GM21528 (cell line): ENCODE results near the gene POT1.

Experiments used
- ATAC-seq: cut with Tn5 transposase; IDR thresholded peaks from one replicate; pipeline ENCODE4 v1.9.1; 2021; ENCODE audit warnings: mild to moderate bottlenecking, moderate library complexity; ENCODE audit not compliant: unreplicated experiment, low FRiP score

The POT1 gene

GRCh38 chr7:124813994-124814798 is 115.4 kb downstream of the POT1 start:
- no peak for ATAC-seq

- ATAC-seq = no peak
These were observed 116.9 kb downstream of the POT1 start for GRCh38 chr7:124812764-124813163.

- ATAC-seq = no peak
These were observed 118.3 kb downstream of the POT1 start for GRCh38 chr7:124811341-124811740.

GRCh38 chr7:124810605-124811004 is 119.0 kb downstream of the POT1 start:
- no peak for ATAC-seq

GRCh38 chr7:124808206-124808605 is 121.4 kb downstream of the POT1 start:
- no peak for ATAC-seq

- ATAC-seq = no peak
These were observed 128.2 kb downstream of the POT1 start for GRCh38 chr7:124801330-124801895.

GRCh38 chr7:124800386-124800785 is 129.2 kb downstream of the POT1 start:
- no peak for ATAC-seq

- no peak for ATAC-seq
These were observed 130.2 kb downstream of the POT1 start for GRCh38 chr7:124799448-124799847.

- ATAC-seq = no peak
These were observed 132.9 kb downstream of the POT1 start for GRCh38 chr7:124796771-124797170.

GRCh38 chr7:124792696-124793095 is 136.9 kb downstream of the POT1 start:
- no peak for ATAC-seq

GRCh38 chr7:124792002-124792401 is 137.6 kb downstream of the POT1 start:
- ATAC-seq = no peak

- no peak for ATAC-seq
These were observed 138.2 kb downstream of the POT1 start for GRCh38 chr7:124791426-124791825.

- no peak for ATAC-seq
These were observed 139.0 kb downstream of the POT1 start for GRCh38 chr7:124790645-124791044.

- no peak for ATAC-seq
These were observed 143.6 kb downstream of the POT1 start for GRCh38 chr7:124785994-124786393.

- peak; percentile 93 for ATAC-seq
These were observed 144.5 kb downstream of the POT1 start for GRCh38 chr7:124784879-124785818.

GRCh38 chr7:124783271-124783670 is 146.4 kb downstream of the POT1 start:
- no peak for ATAC-seq

GRCh38 chr7:124781907-124782734 is 147.5 kb downstream of the POT1 start:
- no peak for ATAC-seq

- ATAC-seq = no peak
These were observed 148.2 kb downstream of the POT1 start for GRCh38 chr7:124781418-124781817.

- ATAC-seq = no peak
These were observed 149.0 kb downstream of the POT1 start for GRCh38 chr7:124780608-124781007.

- ATAC-seq = no peak
These were observed 149.6 kb downstream of the POT1 start for GRCh38 chr7:124780056-124780455.
